Choroid plexus epithelial cell (primary cell): ENCODE measurements around the gene SSRP1.
A peak's percentile ranks its signal among the peaks of the same experiment; 100 is the strongest.
"Not testable (repeated sequence)": the region's sequence is repeated elsewhere in the genome, so short reads cannot be mapped to it uniquely, and the experiment has no call there.

Source experiments
- DNase-seq: peaks from one replicate; pipeline ENCODE4 v3.0.0-alpha.2; 2010; ENCODE audit warnings: low read depth
- H3K4me3 ChIP-seq: 2 replicates; pipeline ENCODE4 v1.5.1; 2011; ENCODE audit warnings: low read depth, mild to moderate bottlenecking, control low read depth, low read length, moderate library complexity
- CTCF ChIP-seq: conservative IDR thresholded peaks from 2 replicates; pipeline ENCODE4 v1.5.1; 2011; ENCODE audit warnings: low read depth, mild to moderate bottlenecking, control low read depth, inconsistent platforms, low read length, moderate library complexity

SSRP1 gene

DNA sequence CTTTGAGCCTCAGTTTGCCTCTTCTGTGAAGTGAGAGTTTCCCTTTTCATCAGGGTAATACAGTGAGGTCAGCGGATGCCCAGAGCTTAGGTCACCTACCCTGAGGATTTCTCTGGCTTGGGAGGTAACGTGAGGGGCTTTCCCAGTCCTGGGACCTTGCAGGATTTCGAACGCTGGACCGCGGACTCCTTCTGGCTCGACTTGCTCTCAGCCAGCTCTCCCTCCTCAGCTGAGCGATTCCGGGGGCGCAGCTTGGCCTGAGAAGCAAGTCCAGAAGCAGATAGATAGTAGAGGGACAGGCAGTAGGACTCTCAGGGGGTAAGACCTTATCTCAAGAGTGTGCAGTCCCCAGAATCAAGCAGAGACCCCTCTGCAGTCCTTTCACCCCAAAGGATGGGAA, 34.9 kb downstream of the SSRP1 start:
- no peak overlapping the region for H3K4me3 ChIP-seq
- no peak for TF ChIP-seq CTCF
- DNase-seq, result no peak

DNA sequence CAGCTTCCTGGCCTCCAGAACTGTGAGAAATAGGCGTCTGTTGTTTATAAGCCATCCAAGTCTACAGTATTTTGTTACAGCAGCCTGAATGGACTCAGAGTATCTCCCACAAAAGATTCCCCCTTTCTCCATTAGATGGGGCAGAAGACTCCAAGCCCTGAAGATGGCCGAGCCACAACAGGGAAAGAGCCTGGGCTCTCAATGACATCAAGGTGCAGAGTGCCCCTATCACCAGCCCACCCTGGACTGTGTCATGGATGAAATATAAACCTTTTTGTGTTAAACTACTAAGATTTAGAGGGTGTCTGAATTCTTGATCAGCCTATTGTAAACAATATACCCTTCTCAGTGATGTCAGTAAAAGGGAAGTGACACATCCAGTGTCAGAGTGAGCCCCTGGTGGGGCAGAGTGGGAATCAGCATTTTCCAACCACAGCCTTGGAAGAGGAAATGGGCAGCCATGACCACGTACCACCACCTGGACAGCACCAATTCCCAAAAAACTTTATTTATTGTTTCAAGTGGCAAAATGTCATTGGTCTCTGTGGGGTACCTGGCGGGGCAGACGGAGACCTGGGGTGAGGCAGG, 36.4 kb downstream of the SSRP1 start:
- no peak for TF ChIP-seq CTCF
- H3K4me3 ChIP-seq, result no peak overlapping the region
- no peak for DNase-seq

DNA sequence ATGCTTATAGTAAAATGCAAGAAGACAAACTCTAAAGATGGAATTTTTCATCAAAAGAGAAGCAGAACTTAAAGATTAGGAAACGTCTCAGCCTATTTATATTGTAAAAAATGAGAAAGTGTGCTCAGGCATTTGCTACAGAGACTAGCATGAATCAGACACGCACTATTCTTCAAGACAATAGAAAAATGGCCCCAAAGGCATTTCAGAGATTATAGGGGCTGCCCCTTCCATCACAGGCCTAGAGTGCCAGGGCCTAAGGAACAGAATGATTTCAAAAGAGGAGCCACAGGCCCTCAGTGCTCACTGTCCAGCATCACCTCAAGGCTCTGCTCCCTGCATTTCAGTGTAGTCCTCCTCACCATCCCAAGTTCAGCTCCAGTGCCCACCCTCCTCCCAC, 38.5 kb downstream of the SSRP1 start:
- no peak for TF ChIP-seq CTCF
- no peak for DNase-seq
- H3K4me3 ChIP-seq, result no peak overlapping the region

GRCh38 chr11:57296205-57296604, 39.5 kb downstream of the SSRP1 start:
- peak; percentile 42 for DNase-seq
- H3K4me3 ChIP-seq, result not testable (repeated sequence)

DNA sequence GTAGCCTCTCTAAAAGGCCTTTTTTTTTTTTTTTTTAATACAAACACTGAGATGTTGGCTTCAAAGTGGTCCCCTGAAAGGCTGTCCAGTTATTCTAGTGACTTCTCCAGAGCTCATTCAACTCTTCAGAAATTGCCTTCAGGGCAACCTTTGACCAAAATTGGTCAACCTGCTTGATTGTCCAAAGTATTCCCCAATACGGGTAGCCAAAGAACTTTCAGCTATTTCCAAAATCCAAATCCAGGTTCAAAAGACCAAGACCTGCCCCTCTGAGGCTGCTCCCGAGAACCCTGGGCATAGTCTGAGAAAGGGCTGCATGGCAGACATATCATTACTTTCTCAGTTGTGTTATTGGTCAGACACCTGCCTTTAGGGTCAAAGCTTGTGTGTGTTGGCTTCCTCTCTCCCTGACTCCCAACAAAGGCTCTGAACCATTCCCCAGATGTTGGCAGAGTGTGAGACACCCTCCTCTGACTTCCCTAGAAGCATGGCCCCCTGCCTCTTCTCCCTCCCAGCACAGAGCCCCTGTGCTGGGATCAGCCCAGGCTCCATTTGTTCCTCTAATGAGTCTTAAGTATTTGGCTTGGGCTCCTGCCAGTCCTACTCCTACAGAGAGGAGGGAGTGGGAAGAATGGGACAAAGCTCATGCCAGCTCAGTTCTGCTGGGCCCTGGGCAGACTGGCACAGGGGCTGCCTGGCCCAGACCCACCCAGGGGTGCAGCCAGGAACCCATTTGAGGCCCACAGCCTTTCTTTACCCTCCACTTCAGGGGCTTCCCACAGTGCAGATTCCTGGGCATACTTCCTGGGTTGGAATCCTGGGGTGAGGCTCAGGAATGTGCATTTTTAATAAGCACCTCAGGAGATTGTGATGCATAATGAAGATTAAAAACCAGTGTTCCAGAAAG, 41.2 kb downstream of the SSRP1 start:
- no peak overlapping the region for H3K4me3 ChIP-seq
- peak; percentile 42 for DNase-seq
- no peak for TF ChIP-seq CTCF

- TF ChIP-seq CTCF, result no peak
- no peak overlapping the region for H3K4me3 ChIP-seq
- DNase-seq, result peak; percentile 80
These were observed 45.4 kb downstream of the SSRP1 start for GRCh38 chr11:57290288-57290687.

- DNase-seq, result peak; percentile 70
- TF ChIP-seq CTCF, result no peak
- no peak overlapping the region for H3K4me3 ChIP-seq
These were observed 46.7 kb downstream of the SSRP1 start for GRCh38 chr11:57288771-57289579.
